Suprapubic skin (tissue), 4 donors: ENCODE results near the gene CEP72.

ENCODE experiments used
- EP300 ChIP-seq: sonication (generic); formaldehyde crosslinking; IDR thresholded peaks from one replicate; pipeline ENCODE4 v1.6.1; 2017; ENCODE audit warnings: antibody characterized with exemption
- POLR2AphosphoS5 ChIP-seq, 3 donors: sonication (generic); formaldehyde crosslinking; IDR thresholded peaks; one replicate each; pipeline ENCODE4 v1.6.1; 2017; ENCODE audit warnings: antibody characterized with exemption in 3 of 3
- TF ChIP-seq, protein P1 (sequence below), 2 donors: fragments of 200-600 bp in 1 of 2; fragments of 450-650 bp in 1 of 2; sonication (generic) in 1 of 2; IDR thresholded peaks; one replicate each; pipeline ENCODE4 v1.5.1; 2016 to 2019; ENCODE audit warnings: antibody characterized with exemption in 2 of 2, mild to moderate bottlenecking in 1 of 2, moderate library complexity in 1 of 2

DNA sequence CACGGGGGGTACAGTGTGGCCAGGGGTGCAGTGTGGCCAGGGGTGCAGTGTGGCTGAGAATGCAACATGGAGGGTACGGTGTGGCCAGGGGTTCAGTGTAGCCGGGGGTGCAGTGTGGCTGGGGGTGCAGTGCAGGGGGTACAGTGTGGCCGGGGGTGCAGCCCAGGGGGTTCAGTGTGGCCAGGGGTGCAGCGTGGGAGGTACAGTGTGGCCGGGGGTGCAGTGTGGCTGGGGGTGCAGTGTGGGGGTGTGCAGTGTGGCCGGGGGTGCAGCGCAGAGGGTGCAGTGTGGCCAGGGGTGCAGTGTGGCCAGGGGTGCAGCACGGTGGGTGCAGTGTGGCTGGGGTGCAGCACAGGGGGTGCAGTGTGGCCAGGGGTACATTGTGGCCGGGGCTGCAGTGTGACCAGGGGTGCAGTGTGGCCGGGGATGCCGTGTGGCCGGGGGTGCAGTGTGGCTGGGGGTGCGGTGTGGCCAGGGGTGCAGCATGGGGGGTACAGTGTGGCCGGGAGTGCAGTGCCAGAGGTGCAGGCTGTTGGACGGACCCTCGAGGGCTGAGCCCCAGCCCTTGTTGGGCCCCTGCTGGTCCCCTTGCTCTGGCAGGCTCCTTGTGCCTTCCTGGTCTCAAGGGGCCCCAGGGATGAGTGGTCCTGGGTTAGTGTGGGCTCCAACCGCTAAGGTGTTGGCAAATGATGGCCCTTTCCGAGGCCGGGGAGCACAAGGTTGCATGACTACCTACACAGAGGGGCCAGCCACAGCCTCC, 63.2 kb downstream of the CEP72 start:
- TF ChIP-seq POLR2AphosphoS5 (IDR thresholded peaks at IDR 0.05) (no peak), EP300 (no peak)
- TF ChIP-seq, protein P1, sequence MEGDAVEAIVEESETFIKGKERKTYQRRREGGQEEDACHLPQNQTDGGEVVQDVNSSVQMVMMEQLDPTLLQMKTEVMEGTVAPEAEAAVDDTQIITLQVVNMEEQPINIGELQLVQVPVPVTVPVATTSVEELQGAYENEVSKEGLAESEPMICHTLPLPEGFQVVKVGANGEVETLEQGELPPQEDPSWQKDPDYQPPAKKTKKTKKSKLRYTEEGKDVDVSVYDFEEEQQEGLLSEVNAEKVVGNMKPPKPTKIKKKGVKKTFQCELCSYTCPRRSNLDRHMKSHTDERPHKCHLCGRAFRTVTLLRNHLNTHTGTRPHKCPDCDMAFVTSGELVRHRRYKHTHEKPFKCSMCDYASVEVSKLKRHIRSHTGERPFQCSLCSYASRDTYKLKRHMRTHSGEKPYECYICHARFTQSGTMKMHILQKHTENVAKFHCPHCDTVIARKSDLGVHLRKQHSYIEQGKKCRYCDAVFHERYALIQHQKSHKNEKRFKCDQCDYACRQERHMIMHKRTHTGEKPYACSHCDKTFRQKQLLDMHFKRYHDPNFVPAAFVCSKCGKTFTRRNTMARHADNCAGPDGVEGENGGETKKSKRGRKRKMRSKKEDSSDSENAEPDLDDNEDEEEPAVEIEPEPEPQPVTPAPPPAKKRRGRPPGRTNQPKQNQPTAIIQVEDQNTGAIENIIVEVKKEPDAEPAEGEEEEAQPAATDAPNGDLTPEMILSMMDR (IDR thresholded peaks at IDR 0.05): no peak
